ENCODE measurements around the gene TMC6. TPM values are rescaled to one million over a fixed set of nuclear protein-coding genes. Genes with fewer than 3 reads are reported as not detected.

TMC6 gene
- total and polyA plus RNA-seq, 2 of the 13 experiments (the other 11 are each of a cell fraction or from before 2014, with no cell fraction given), result 48.4 to 99.1 TPM

DNA sequence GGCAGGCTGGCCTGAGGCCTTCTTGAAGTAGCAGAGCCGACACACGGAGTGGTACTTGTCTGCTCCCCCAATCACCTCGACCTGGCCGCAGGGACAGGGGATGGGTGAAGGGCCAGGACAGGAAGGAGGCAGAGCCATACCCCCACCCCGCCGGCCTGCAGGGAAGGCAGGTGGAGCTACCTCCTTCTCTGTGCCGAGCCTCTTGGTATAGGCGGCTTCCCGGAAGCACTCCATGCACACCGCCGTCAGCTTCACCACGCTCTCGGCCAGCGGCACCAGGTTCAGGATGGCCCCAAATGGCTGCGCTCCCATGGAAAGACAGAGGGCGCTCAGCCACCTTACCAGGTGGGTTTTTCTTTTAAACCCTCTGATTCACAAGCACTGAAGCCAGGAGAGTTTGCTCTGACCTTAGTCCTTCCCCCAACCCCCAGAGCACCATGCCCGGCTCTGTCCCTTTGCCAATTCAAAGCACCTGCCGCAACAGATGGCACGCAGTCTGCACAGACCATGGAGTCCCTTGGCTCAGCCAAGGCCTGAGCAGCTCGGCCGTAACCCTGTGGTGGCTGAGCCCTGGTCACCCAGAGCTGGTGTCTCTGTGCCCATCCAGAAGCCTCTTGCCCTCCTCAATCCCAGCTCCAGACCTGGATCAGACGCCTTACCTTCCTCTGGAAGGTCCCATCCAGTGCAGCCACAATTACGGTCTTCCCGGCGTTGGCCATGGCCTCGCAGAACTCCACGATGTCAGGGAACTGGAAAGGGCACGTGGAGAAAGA lies 46.5 kb upstream of the TMC6 start (continued):
- TF ChIP-seq RERE (CRISPR knock-in tag; IDR thresholded peaks at IDR 0.05; ENCODE audit: low read depth) (no peak), NFE2L1 (CRISPR knock-in tag; IDR thresholded peaks at IDR 0.05; ENCODE audit: borderline replicate concordance) (peak; percentile 51; the same call in 1 of the 2 replicates), ZNF282 (IDR thresholded peaks at IDR 0.05; ENCODE audit: partially characterized antibody) (no peak), HDAC2 (CRISPR knock-in tag; IDR thresholded peaks at IDR 0.05) (no peak), UBTF (CRISPR knock-in tag; IDR thresholded peaks at IDR 0.05) (0 out of 2 replicates have a peak, but pooled peaks have one; percentile 26), POLR2A (IDR thresholded peaks at IDR 0.05; ENCODE audit: insufficient read depth in 1 of 2, low read depth in 2 of 2, low read length in 2 of 2) (0 out of 4 replicates have a peak, but pooled peaks have one; percentile 15 to 28), AKAP8 (CRISPR knock-in tag; IDR thresholded peaks at IDR 0.05) (0 out of 2 replicates have a peak, but pooled peaks have one; percentile 58), RBM22 (optimal IDR thresholded peaks at IDR 0.05; ENCODE audit: low read length) (peak; percentile 65), ZBTB4 (CRISPR knock-in tag; IDR thresholded peaks at IDR 0.05; ENCODE audit: borderline replicate concordance) (peak; percentile 54; the same call in 1 of the 2 replicates), GATAD1 (CRISPR knock-in tag; IDR thresholded peaks at IDR 0.05) (no peak)
- TF ChIP-seq, protein P1, sequence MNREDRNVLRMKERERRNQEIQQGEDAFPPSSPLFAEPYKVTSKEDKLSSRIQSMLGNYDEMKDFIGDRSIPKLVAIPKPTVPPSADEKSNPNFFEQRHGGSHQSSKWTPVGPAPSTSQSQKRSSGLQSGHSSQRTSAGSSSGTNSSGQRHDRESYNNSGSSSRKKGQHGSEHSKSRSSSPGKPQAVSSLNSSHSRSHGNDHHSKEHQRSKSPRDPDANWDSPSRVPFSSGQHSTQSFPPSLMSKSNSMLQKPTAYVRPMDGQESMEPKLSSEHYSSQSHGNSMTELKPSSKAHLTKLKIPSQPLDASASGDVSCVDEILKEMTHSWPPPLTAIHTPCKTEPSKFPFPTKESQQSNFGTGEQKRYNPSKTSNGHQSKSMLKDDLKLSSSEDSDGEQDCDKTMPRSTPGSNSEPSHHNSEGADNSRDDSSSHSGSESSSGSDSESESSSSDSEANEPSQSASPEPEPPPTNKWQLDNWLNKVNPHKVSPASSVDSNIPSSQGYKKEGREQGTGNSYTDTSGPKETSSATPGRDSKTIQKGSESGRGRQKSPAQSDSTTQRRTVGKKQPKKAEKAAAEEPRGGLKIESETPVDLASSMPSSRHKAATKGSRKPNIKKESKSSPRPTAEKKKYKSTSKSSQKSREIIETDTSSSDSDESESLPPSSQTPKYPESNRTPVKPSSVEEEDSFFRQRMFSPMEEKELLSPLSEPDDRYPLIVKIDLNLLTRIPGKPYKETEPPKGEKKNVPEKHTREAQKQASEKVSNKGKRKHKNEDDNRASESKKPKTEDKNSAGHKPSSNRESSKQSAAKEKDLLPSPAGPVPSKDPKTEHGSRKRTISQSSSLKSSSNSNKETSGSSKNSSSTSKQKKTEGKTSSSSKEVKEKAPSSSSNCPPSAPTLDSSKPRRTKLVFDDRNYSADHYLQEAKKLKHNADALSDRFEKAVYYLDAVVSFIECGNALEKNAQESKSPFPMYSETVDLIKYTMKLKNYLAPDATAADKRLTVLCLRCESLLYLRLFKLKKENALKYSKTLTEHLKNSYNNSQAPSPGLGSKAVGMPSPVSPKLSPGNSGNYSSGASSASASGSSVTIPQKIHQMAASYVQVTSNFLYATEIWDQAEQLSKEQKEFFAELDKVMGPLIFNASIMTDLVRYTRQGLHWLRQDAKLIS (CRISPR knock-in tag; IDR thresholded peaks at IDR 0.05), result no peak

All from HepG2 (cell line).